Skin of body (tissue), 2 donors: Measurements from ENCODE around the gene MYO6. TPM values are rescaled to one million over a fixed set of nuclear protein-coding genes. Genes with fewer than 3 reads are reported as not detected.

Experiments used
- DNase-seq: peaks from one replicate; lab custom pipeline; 2025; lab: John Stamatoyannopoulos, UW
- total RNA-seq: library from RNA; depleted of rRNA; stranded (reverse); fragments of >200 nt; gene quantifications from one replicate; pipeline ENCODE4 v1.2.3, GENCODE V29; 2014

MYO6 gene
- total RNA-seq, 1 donor from 2014 or later, result 20.2 TPM

DNA sequence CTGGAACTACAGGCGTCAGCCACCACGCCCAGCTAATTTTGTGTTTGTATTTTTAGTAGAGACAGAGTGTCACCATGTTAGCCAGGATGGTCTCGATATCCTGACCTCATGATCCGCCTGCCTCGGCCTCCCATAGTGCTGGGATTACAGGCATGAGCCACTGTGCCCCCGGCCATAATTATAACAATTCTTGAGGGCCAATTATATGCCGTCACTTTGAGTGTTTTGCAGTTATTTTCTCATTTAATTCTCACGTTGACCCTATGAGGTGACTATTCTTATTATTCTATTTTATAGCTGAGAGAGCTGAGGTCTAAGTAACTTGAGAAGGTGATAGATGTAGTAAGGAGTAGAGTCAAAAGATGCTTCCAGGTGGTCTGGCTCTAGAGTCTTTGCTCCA, 13.0 kb downstream of the MYO6 start:
- no peak for DNase-seq

DNA sequence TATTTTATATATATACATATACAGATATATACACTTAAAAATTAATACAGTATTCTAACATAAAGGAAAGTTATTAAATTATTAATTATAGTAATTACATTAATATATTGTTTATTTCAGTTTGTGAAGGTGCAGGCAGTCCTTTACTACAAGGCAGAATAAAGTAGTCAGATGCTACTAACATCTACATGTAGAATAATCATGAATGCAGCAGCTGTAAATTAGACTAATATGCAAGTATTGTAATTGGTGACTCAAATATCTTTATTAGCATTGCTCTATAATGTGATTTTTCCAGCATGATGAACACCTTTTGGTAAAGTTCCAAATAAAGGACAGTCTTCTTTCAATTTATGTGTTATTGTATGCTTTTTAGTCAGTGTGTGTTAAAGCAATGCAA, 17.3 kb downstream of the MYO6 start:
- DNase-seq, result no peak

DNA sequence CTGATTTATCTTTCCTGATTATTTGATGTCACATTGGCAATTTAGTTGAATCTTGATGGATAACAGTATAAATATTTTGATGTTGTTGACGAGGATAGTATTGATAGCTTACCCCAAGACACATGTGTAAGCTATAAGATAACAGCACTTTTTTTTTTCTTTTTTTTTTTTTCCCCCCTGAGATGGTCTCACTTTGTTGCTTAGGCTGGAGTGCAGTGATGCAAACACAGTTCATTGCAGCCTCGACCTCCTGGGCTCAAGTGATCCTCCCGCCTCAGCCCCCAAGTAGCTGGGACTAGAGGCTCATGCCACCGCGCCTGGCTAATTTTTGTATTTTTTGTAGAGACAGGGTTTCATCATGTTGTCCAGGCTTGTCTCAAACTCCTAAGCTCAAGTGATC, 21.8 kb downstream of the MYO6 start:
- DNase-seq, result no peak

DNA sequence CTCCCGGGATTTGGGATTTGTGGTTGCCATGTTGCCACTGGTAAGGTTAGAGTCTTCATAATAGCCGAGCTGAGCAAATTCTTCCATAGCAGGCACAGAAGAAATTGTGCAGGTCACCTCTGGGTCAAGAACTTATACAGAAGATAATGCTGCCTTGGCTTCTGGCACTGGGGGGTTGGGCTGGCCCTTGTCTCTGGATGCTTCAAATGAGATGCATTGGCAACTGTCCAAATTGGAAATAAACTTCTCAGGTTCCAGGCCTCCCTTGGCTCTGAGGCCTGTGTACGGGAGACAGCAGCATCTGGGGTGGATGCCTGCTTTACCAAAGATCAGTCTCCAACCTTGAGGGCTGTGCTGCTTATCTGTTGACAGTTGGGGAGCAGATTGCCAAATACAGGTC, 26.2 kb downstream of the MYO6 start:
- no peak for DNase-seq

DNA sequence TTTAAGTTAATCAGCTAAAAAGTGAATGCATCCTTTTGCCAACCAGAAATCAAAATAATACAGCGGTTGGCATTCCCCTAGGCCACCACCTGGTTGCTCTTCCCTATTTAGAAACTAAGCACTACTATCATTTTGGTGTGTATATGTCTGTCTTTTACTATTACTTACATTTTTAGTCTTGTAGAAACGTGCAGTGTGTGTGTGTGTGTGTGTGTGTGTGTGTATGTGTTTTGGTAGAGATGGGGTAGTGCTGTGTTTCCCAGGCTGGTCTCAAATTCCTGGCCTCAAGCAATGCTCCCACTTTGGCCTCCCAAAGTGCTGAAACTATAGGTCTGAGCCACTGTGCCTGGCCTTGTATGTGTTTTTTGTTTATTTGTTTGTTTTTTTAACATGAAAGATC, 27.4 kb downstream of the MYO6 start:
- DNase-seq, result no peak

DNA sequence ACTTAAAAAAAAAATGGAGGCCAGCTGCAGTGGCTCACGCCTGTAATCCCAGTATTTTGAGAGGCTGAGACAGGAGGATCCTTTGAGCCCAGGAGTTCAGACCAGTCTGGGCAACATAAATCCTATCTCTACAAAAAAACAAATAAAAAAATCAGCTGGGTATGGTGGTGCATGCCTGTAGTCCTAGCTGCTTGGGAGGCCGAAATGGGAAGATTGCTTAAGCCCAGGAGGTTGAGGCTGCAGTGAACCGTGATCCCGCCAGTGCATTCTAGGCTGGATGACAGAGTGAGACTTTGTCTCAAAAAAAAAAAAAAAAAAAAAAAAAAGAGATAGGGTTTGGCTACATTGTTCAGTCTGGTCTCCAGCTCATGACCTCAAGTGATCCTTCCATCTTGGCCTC, 29.7 kb downstream of the MYO6 start:
- no peak for DNase-seq

DNA sequence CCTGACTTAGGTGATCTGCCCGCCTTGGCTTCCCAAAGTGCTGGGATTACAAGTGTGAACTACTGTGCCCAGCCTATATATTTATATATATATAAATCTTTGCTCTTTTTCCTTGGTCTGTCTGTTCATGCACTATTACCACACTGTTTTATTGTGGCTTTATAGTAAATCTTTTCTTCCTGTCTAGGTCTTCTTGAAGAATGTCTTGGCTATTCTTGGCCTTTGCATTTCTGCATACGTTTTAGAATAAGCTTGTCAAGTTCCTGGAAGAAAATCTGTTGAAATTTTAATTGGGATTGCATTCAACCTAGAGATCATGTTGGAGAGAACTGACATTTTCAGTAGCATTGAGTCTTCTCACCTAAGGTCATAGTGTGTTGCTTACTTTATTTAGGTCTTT, 37.1 kb downstream of the MYO6 start:
- no peak for DNase-seq

DNA sequence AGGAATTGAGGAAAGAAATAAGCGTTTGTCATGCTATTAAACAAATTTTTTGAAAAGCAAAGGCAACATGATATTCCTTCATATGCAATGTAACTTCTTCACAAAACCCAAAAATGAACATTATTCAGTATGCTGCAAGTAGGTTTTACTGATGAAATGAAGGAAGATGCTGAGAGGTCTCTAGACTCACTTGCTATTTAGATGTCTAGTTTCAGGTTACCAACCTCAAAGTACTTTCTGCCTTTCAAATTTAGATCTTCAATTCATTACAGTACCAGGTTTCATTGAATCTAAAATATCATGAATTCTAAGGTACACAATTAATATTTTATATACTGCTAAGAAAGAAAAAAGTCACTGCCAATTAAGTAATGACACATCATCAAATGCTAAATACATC, 39.9 kb downstream of the MYO6 start:
- no peak for DNase-seq

DNA sequence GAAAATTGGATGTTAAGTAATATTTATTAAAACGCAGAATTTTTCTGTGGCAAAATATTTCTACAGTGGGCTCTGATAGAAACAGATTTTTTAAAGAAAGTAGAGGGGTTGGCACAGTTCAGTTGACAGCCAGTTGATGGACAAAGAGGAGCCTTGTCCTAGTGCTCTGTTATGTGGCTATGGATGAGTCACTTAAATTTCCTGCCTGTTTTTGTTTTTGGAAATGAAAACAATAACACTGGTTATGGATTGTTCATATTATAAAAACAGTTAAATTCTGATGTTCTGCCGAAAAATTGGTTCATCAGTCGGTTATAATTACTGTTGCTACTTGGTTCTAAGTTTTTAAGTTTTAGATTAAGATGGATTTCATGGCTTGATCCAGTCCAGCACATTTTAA, 42.8 kb downstream of the MYO6 start:
- no peak for DNase-seq

DNA sequence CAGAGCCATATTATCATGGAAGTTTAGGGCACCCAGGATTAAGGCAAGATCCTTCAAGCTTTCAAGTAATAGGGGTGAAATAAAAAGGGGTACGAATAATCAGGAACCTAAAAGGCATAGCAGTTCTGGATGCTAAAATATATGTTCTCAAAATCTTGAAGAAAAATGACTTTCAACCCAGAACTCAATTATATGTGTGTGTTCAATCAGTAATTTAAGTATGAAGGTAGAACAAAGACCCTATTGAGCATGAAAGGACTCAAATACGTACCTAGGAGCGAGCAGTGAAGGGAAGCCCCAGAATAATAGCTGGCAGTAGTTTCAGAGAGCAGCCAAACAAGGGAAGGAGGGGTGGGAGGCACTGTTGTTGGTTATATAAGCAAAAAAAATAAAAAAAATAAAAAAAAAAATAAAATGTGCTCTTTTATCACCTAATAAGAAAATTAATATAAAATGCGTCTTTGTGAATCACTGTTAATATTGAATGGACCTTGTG, 45.4 kb downstream of the MYO6 start:
- DNase-seq, result no peak

DNA sequence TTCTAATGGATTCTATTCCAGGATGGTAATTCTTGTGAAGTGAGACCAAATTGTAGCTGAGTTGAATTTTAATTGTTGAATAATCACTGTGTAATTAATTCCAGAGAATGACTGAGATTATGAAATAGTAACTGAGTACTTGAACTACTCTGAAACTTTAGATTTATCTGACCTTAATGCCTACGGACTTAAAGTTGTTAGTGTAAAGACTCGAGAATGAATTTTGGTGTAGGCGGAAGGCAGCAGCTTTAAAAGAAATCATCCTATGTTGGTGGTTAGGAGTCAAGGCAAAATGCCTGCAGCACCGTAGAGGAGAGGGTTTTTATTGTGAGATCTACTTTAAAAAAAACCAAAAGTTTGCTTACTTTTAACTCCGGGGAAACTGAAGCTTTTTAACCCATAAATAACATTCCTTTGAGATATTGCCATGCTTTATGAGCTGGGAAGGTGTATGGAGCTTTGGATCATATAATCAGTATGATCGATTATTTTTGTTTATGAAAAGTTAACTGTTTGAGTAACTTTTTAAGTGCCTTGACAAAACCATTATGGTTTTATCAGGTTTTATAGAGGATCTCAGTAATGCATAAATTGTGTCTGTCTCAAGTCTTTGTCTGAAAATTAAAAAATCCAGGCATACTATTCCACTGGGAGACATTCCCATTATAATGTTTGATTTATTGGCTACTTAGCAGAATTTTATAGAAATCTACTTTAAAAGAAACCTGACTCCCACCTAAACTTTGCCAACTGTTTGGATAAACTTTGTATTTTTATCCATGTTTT, 46.1 kb downstream of the MYO6 start:
- DNase-seq, result no peak

DNA sequence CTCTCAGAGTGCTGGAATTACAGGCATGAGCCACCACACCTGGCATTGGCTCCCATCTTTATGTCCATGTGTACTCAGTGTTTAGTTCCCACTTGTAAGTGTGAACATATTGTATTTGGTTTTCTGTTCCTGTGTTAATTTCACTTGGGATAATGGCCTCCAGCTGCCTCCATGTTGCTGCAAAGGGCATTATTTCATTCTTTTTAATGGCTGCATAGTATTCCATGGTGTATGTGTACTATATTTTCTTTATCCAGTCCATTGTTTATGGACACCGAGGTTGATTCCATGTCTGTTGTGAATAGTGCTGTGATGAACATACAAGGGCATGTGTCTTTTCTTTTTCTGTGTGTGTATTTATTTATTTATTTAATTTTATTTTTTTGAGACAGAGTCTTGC, 47.7 kb downstream of the MYO6 start:
- no peak for DNase-seq

DNA sequence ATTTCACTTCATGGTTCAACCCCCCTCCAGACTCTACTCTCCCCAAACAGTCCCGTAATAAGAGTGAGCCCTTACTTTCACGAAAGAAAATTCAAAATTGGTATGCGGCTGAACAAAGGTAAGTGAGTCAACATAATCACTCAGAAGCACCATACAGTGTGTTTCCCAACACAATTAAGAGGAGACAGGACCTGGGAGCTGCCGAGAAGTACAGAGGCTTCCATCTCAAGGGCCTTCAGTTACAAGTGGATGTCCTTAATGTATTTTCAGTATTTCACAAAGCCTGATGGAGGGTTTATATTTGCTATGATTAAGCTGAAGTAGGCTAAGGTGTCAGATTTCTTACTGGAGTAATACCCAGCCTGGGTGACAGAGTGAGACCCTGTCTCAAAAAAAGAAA, 51.1 kb downstream of the MYO6 start:
- no peak for DNase-seq

DNA sequence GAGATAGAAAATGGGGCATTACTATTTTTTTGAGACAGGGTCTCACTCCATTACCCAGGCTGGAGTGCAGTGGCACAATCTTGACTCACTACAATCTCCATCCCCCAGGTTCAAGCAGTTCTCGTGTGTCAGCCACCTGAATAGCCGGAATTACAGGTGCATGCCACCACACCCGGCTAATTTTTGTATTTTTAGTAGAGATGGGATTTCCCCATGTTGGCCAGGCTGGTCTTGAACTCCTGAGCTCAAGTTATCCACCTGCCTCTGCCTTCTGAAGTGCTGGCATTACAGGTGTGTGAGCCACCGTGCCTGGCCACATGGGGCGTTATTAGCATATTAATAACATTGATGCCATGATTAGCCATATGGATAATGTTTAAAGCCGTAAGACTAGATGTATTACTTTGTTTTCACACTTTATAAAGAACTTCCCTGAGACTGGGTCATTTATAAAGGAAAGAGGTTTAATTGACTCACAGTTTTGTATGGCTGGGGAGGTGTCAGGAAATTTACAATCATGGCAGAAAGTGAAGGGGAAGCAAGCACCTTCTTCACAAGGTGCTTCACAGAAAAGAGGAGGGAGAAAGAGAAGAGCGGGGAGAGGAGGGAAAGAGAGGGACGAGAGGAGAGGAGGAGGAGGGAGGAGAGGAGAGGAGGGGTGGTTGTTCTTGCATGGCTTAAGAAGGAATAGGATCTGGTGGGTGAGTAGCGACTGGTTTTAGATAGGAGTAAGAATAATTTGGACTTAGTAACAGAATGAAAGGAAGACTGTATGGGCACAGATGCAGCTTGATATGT, 51.9 kb downstream of the MYO6 start:
- no peak for DNase-seq

DNA sequence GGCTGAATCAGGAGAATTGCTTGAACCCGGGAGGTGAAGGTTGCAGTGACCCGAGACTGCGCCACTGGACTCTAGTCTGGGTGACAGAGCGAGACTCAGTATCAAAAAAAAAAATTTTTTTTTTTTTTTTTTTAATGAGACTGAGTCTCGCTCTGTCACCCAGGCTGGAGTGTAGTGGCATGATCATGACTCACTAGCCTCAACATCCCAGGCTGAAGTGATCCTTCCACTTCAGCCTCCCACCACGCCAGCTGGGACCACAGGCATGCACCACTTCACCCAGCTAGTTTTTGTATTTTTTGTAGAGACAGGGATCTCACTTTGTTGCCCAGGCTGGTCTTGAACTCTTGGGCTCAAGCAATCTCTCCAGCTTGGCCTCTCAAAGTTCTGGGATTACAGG, 53.3 kb downstream of the MYO6 start:
- no peak for DNase-seq

DNA sequence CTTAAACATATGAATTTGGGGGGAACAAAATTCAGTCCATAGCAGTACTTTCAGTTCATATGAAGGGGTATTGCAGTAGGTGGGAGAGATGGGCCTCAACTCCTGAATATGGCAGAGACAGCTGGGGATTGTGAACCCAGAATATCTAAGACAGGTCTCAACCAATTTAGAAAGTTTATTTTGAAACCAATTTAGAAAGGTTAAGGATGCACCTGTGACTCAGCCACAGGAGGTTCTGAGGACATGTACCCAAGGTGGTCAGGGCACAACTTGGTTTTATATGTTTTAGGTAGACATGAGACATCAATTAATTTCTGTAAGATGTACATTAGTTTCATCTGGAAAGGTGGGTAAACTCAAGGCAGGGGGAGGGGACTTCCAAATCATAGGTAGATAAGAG, 59.5 kb downstream of the MYO6 start:
- no peak for DNase-seq

DNA sequence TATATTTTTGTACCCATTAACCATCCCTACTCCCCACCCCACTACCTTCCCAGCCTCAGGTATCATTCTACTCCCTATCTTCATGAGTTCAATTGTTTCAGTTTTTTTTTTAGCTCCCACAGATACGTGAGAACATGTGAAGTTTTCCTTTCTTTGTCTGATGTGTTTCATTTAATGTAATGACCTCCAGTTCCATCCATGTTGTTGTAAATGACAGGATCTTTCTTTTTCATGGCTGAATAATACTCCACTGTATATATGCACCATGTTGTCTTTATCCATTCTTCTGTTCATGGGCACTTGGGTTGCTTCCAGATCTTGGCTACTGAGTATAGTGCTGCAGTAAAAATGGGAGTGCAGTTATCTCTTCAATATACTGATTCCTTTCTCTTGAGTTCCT, 63.5 kb downstream of the MYO6 start:
- no peak for DNase-seq

DNA sequence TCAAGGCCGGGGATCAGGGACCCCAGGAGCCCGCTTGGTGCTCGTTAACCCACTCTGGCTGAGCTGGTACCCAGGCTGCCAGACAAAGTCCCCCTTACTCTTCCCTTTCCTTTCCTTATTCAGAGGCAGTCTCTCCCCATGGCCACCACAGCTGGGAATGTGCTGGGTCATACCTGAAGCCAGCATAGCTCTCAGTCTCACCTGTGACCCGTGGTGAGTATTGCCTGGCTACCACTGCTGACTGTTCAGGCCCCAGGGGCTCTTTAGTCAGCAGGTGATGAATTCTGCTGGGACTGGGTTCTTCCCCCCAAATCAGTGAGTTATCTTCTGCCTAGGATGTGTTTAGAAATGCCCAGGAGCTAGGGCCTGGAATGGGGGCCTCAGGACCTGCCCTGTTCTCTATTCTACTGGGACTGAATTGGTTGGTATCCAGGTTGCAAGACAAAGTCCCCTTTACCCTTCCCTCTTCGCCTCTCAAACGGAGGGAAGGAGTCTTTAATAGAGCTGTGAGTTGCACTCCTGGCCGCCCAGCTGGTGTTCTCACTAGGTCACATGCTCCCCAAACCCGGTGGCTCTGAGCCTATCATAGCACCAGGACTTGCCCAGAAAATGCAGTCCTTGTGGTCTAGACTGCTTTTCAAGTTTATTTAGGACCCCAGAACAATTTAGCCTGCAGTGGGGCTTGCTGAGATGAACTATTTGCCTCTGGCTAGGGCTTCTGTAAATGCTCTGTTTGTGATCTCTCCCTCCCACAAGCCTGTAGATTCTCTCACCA, 64.6 kb downstream of the MYO6 start:
- DNase-seq, result no peak

DNA sequence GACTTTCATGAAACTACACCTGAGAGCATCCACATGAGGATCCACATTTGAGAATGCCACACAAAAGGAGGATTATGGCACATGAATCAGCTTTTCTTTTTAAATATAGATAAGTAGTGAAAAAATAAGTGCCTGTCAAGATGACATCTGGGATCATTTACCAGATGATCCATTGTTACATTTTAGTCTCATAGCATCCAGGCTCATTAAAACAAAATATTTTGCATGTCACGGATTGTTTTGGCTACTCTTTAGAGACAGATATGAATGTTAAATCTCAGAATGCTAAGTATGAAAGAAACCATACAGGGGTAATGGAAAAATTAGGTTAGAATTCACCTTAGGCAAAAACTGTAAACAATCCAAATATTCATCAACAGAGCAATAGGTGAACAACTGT, 66.7 kb downstream of the MYO6 start:
- no peak for DNase-seq

DNA sequence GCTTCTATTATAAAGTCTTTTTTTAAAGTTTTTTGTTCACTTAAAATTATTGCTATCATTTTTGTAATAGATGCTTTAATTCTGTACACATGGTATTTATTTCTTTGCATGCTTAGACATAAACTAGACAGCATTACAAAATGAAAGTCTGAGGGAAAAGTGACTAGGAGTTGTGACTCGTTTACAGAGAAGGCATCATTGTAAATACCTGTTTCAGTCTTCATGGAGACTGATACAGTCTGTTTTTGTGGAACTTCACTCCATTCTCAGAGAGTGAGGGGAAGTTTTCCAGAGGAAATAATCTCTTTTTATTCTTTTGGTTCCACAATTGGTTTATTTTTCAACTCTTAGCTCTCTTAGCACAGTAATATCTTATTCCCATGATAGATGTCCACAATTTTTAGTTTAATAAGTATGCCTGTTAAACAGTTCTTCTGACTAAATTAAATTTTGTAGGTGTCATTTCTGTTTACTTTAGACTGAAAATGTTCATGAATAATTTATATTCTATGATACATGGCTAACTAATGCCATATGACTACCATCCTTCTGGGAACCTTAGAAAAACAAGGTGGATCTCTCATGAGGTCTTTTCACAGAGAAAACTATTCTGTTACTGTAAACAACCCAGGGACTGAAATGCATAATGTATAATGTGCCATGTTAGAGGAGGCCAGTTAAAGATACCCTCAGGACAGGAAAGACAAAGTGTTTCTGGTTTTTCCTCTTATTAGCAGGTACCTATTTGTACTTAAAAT, 69.2 kb downstream of the MYO6 start:
- no peak for DNase-seq

DNA sequence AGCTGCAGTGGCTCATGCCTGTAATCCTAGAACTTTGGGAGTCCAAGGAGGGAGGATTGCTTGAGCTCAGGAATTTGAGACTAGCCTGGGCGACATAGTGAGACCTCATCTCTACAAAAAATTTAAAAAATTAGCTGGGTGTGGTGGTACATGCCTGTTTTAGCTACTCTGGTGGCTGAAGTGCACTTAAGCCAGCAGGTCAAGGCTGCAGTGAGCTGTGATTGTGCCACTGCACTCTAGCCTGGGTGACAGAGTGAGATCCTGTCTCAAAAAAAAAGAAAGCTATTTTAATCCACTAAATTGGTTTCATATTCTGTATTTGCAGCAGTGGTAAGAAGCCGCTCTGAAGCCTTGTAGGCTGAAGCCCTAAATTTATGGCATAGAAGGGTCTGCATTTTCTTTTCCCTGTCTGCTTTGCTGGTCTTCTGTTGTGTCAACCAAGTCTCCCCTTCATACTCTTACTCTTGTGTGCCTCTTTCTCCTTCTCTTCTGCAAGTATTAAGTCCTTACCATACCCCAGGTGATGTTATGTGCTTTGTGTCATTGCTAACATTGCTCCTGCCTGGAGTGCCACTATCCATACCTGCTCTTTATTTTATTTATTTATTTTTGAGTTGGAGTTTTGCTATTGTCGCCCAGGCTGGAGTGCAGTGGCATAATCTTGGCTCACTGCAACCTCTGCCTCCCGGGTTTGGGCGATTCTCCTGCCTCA, 70.9 kb downstream of the MYO6 start:
- no peak for DNase-seq
